GM19043 (cell line): ENCODE results near the gene GRB10.

Experiments used
- ATAC-seq: cut with Tn5 transposase; IDR thresholded peaks from one replicate; pipeline ENCODE4 v1.9.1; 2021; ENCODE audit warnings: low read depth; ENCODE audit not compliant: unreplicated experiment

GRB10 gene

GRCh38 chr7:50723888-50724287 lies 58.8 kb downstream of the GRB10 start:
- no peak for ATAC-seq

DNA sequence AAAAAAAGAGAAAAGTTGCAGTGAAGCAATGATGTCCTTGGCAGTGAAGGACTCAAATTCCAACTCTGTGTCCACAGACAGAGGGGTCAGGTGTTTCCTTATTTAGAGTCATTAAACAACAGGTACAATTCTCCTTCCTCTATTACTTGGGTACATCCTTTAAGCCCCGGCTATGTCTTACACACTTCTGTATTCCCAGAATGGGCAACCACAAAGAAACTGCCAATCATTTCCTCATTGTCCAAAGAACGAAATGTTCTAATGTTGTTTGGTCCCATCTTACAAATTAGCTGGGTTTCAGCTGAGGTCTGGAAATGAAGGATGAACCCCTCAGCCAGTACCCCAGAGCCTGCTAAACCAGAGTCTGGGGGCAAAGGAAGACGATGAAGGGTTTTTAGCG lies 59.5 kb downstream of the GRB10 start:
- ATAC-seq, result no peak

DNA sequence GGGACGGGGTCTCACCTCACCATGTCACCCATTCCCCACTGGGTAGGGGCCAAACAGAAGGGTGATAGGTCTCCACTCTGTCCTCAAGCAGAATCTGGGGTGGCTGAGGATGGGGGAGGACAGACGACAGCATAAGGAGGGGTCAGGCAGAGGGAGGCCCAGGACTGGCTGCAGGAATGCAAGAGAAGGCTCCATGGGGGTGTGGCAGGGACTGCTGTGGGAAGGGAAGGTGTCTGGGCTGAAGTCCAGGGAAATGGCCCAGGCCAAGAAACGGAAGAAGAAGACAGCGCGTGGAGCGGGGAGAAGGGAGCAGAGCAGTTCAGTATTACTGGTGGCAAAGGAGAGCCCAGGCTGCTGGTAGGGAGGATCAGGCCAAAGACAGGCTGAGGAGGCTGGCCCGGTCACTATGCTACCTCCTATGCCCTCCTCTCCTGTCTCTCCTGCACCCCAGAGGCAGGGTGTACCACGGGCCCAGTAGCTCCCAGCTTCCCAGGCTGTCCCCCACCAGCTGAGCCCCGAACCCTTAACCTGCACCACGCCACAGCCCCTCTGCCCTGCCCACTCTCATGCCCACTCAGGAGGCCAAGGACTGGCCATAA lies 60.9 kb downstream of the GRB10 start:
- no peak for ATAC-seq

DNA sequence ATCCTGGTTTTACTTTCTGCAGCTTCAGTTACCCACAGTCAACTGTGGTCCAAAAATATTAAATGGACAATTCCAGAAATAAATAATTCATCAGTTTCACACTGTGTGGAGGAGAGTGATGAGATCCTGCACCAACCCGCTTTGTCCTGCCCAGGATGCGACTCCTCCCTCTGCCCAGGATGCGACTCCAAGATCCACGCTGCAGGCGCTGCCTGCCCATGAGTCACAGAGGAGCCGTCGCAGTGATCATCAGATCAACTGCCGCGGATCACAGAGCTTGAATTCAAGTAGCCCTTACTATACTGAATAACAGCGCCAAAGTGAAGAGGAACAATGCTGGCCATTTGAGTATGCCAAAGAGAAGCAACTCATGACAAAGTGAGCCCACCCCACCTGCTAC lies 61.5 kb downstream of the GRB10 start:
- no peak for ATAC-seq

DNA sequence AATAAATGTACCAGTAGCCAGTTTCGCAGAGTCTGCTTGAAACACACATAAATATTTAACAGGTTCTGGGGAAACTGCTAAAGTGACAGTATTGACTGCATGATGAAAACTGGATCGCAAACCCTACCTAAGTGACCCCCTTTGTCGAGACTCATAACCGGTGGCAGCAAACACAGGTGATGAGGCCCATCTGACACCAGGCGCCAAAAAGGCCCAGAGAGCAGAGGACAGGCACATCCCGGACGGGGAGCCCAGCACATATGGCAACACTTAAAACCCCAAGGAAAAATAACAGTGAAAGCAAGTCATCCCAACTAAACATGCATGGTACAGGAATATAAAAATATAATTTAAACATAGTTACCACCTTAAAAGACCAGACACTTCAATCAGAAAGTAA lies 62.4 kb downstream of the GRB10 start:
- ATAC-seq, result no peak

DNA sequence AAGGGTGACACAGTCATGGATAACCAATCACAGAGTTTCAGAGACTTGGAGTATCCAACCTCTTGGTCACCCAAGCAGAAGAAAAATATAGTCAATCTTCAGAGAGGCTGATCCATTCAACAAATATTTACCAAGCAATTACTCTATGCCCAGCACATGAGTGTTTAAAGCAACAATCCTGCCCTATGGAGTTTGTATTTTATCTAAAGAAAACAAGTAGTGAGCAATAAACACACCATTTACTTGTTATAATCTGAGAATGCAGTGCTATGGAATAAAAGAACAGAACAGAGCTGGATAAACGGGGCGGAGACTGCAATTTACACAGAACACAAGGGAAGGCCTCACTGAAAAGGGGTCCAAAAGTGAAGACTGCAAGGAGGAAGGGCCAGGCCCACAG lies 63.8 kb downstream of the GRB10 start:
- no peak for ATAC-seq

GRCh38 chr7:50718311-50718710 lies 64.4 kb downstream of the GRB10 start:
- no peak for ATAC-seq

DNA sequence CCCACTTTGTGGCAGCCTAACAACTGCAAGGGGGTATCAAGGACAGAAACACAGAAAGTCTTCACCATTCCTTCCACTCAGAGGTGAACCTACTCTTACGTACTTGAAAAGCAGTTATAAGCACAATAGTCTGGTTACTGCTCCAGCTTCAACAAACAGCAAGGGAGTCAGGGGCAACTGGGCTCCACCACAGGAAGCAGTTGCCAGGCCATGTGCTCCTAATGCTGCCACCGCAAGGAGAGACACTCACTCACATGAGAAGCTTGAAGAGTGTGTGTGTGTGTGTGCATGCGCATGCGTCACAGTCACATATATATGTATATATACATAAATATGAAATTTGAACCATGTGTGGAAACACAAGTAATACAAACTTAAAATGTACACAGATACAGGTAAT lies 65.5 kb downstream of the GRB10 start:
- no peak for ATAC-seq

- no peak for ATAC-seq
These were observed 67.8 kb downstream of the GRB10 start for GRCh38 chr7:50714857-50715256.

DNA sequence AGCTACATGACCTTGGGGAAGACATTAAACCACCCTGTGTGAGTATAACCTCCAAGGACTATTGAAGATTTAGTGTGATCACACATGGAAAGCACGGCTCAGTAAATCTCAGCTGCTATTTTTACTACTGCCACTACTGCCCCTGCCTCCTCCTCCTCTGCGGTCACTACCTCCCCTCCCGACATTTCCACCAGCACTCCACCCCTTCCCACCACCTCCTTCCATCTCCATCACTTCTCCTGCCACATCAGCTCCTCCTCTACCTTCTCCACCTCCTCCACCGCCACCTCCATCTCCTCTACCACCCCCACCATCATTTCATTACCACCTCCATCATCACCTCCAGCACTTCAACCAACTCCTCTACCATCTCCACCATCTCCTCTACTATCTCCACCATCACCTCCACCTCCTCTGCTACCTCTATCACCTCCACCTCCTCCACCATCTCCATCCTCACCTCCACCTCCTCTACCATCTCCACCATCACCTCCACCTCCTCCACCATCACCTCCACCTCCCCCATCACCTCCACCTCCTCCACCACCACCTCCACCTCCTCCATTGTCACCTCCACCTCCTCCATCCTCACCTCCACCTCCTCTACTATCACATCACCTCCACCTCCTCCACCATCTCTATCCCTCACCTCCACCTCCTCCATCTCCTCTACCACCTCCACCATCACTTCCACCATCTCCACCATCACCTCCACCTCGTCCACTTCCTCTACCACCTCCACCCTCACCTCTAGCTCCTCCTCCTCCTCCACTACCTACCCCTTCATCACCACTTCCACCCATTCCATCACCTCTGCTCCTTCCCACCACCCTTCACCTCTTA lies 69.4 kb downstream of the GRB10 start:
- ATAC-seq, result no peak

DNA sequence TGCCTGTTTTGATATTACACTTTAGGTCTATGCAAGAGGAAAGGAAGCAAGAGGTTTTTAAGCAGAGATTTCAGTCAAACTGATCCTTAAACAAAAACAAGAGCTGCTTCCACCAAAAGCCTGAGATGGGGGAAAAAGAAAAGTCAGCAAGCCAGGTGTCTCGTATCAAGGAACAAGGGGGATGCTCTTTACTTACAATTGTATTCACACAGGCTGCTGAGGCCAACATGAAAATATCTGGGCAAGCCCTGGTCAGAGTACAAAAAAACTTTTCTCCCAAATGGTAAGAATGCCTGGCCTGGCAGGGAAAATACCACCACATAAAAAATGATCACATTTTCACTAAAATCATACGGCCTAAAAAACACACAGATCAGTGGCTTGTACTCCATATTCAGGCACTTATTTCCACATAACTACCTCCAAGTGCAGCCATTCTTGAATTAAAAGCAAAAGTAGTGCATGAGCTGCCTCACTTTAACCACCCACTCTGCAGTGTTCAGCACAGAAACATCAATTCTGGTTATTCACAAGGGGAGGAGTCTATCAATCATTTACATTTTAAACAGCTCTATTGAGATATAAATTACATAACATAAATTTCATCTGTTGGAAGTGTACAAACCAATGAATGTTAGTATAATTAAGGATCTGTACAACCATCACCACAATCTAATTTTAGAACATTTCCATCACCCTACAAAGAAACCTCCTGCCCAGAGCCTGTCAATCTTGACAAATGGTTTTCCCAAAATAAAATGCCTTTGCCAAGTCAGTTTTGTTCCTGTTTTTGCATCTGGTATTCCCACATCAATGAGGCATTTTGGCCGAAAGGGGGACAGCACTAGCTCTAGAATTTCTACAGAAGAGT lies 70.2 kb downstream of the GRB10 start:
- no peak for ATAC-seq

GRCh38 chr7:50711271-50712175 lies 71.2 kb downstream of the GRB10 start:
- ATAC-seq, result no peak

DNA sequence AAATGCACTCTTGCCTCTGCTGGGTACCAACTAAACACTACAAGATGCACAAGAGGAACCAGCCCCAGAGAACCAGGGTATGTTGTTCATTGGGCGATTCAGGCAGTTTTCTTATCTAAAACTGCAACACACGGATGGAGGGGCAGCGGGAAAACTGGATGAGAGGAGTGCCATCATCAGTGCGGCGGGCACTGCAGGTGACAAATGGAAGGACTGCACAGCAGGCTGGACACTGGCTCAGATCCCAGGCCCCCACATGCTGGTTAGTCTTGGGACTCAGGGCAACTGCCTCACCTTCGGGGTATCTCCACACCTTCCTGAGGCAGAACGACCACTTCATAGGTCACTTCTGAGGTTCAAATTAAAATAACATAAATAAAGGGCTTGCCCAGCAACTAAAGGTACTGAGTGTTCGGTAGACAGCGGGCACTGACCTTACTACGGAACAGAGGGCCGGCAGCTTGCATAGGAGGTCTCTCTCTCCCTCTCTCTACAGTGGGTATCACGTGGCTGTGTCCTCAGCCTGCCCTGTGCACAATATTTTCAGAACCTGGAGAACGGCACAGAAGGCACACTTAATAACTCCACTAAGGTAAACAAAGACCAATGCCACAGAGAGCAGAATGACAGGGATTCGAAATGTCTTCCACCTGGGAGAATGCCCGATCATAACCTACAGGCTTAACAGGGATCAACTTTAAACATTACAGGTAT lies 72.1 kb downstream of the GRB10 start:
- ATAC-seq, result no peak

DNA sequence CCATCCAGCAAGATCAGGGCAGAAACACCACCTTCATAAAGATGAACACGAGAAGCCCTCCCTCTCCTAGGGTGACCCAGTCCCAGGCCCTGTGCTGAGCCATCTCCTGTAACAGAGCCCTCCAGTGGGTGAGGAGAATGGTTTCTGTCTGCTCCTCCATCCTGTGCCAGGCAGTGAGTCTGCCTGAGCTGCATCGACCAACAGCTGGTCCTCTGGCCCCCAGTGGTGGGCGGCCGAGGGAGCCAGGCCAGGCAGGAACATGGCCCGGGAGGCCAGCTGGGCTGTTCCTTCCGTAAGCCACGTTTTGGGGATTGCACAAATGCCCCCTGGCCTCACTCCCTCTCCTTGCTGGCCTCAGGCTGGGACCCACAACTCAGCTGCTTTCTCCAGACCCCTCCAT lies 73.5 kb downstream of the GRB10 start:
- ATAC-seq, result no peak

DNA sequence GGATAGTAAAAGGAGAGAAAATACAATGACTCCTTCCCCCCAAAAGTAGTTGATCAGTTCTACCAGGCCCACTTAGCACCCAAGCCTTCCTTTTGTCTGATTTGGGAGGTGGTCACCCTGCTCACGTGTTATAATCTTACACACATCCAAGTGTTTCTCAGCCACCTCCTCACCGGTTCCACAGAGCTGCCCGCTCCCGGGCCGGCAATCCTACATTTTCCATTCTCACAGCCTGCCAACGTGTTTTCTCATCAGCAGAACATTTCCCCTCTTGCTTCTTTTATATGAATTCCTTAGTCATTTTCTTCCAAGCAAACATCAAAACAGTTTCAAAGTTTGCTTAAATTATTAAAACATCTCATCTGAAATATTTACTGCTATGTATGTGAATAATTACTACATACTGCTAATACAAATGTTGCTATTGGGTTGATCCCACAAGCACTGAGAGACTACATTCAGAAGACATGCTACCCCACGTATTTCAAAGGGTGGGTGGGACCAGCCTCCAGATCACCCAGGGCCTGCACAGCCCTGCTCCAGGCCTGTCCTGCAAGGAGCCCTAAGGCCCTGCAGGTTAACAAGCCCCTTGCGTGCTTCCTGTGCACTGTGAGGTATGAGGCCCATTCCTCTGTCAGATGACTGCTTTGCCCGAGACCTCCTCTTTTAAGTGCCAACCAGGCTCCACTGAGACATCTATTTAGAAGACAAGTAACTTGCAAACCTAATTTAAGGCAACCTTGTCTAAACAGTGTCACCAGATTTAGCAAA lies 75.3 kb downstream of the GRB10 start:
- ATAC-seq, result no peak

GRCh38 chr7:50706469-50706937 lies 76.2 kb downstream of the GRB10 start:
- ATAC-seq, result no peak

DNA sequence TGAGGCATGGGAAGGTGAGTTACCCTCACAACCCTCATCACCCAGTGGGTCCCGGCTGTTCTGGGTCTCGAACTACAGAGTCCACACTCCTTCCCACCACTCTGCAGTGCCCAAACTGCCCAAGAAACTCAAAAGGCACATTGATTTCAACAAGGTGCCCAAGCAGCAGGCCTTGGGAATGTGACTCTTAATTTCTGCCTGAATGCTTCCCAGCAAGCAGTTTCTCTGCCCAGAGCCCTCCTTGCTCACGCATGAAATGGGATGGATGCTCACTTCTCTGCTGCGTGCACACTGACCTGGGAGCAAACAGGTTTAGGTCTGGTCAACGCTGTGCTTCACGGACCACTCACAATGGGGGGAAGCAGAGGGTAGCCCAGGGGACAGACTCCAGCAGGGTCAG lies 77.9 kb downstream of the GRB10 start:
- no peak for ATAC-seq

DNA sequence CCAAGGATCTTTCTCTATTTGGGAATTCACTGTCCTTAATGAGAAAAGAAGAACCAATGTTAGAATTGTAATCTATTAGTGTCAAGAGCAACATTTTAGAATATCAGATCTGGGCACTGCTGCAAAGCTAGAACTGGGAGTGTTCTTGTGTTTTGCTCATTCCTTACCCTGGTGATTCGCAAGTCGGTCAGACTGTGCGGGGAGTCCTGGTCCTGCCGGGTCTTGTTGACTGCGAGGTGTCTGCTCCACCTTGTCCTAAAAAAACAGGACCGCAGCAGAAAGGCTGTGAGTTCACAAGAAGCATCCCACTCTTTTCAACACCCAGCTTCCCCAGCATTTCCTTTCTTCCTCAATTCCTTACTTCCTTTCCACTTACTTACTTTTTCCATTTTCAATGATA lies 79.0 kb downstream of the GRB10 start:
- no peak for ATAC-seq

GRCh38 chr7:50699143-50699542 lies 83.6 kb downstream of the GRB10 start:
- ATAC-seq, result no peak
